NCI-H524 treated with DMSO at 0.1 percent for 48 hours (cell line): ENCODE data around the gene HNRNPR.
"Not testable (repeated sequence)": the region's sequence is repeated elsewhere in the genome, so short reads cannot be mapped to it uniquely, and the experiment has no call there.

Experiments
- DNase-seq: peaks from one replicate; lab custom pipeline; 2025; lab: John Stamatoyannopoulos, UW

HNRNPR gene

GRCh38 chr1:23325393-23325792 lies 18.7 kb downstream of the HNRNPR start:
- DNase-seq, result no peak

- DNase-seq, result no peak
These were observed 21.3 kb downstream of the HNRNPR start for GRCh38 chr1:23322770-23323169.

GRCh38 chr1:23310280-23310679 lies 33.8 kb downstream of the HNRNPR start:
- not testable (repeated sequence) for DNase-seq

- no peak for DNase-seq
These were observed 39.9 kb downstream of the HNRNPR start for GRCh38 chr1:23304140-23304620.

- no peak for DNase-seq
These were observed 40.6 kb downstream of the HNRNPR start for GRCh38 chr1:23303524-23303923.

GRCh38 chr1:23296931-23297330 lies 47.2 kb downstream of the HNRNPR start:
- DNase-seq, result no peak

- DNase-seq, result no peak
These were observed 52.4 kb downstream of the HNRNPR start for GRCh38 chr1:23291706-23292105.

GRCh38 chr1:23290836-23291565 lies 53.1 kb downstream of the HNRNPR start:
- DNase-seq, result no peak

- DNase-seq, result no peak
These were observed 55.4 kb downstream of the HNRNPR start for GRCh38 chr1:23288671-23289070.

GRCh38 chr1:23288201-23288600 lies 55.9 kb downstream of the HNRNPR start:
- DNase-seq, result no peak

- no peak for DNase-seq
These were observed 57.7 kb downstream of the HNRNPR start for GRCh38 chr1:23286401-23286800.

- DNase-seq, result no peak
These were observed 60.1 kb downstream of the HNRNPR start for GRCh38 chr1:23283667-23284602.

- DNase-seq, result no peak
These were observed 61.1 kb downstream of the HNRNPR start for GRCh38 chr1:23282957-23283356.

- no peak for DNase-seq
These were observed 65.4 kb downstream of the HNRNPR start for GRCh38 chr1:23278717-23279116.

GRCh38 chr1:23276531-23276930 lies 67.6 kb downstream of the HNRNPR start:
- no peak for DNase-seq

- no peak for DNase-seq
These were observed 70.0 kb downstream of the HNRNPR start for GRCh38 chr1:23274134-23274505.

- DNase-seq, result no peak
These were observed 70.5 kb downstream of the HNRNPR start for GRCh38 chr1:23273450-23274133.

GRCh38 chr1:23263380-23263887 lies 80.7 kb downstream of the HNRNPR start:
- DNase-seq, result no peak

GRCh38 chr1:23258082-23258481 lies 86.0 kb downstream of the HNRNPR start:
- not testable (repeated sequence) for DNase-seq

- DNase-seq, result not testable (repeated sequence)
These were observed 86.7 kb downstream of the HNRNPR start for GRCh38 chr1:23257371-23257770.
